SH-SY5Y (cell line): ENCODE data around the gene BICD2.

Source experiments
- GATA2 ChIP-seq: IDR thresholded peaks from 2 replicates; pipeline ENCODE4 v1.6.1; 2011; ENCODE audit warnings: mild to moderate bottlenecking, low read depth, low read length
- GATA3 ChIP-seq: IDR thresholded peaks from 2 replicates; pipeline ENCODE4 v1.6.1; 2011; ENCODE audit warnings: low read depth, mild to moderate bottlenecking, low read length, moderate library complexity

The BICD2 gene

DNA sequence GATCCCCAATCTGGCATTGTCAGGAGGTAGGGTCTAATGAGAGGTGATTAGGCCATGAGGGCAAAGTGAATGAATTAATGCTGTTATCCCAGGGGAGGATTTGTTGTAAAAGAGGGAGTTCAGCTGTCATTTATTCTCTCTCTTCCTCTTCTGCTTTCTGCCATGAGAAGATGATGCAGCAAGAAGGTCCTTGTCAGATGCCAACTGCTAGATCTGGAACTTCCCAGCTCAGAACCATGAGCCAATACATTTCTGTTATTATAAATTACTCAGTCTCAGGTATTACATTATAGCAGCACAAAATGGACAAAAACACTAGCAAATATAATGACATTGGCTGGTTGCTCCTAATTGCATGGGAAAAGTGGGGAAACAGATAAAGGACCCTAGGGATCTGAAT, 15.6 kb upstream of the BICD2 start:
- TF ChIP-seq GATA2 (no peak), GATA3 (no peak)

DNA sequence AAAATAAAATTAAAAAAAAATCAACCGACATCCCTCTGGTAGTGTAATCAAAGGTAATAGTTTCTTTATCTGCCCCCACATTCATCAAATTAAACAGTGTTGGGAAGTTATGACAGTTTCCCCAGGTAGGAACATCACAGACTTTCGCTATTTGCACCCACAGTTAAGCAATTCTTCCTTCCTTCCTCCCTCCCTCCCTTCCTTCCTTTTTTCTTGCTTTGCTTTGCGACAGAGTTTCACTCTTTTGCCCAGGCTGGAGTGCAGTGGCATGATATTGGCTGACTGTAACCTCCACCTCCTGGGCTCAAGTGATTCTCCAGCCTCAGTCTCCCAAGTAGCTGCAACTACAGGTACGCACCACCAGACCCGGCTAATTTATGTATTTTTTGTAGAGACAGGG, 10.8 kb upstream of the BICD2 start:
- TF ChIP-seq GATA2, result no peak
- TF ChIP-seq GATA3, result no peak

DNA sequence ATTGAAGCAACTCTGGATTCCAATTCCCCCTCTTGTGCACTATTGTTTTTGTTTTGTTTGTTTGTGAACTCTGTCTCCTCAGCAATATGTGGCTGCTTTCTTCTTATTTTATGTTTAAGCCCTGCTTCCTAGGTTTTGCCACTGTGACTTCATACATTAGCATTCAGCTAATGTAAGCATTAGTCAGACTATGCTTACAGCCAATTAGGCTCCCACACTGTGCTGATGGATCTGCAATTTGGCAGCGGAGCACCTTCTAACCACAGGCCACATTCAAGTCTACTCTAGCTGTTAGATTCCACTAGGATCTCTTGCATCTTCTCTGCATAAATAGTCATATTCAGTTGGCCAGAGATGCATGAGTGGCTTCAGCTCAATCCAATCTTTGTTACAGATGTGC, 9.6 kb upstream of the BICD2 start:
- no peak for TF ChIP-seq GATA2
- no peak for TF ChIP-seq GATA3

DNA sequence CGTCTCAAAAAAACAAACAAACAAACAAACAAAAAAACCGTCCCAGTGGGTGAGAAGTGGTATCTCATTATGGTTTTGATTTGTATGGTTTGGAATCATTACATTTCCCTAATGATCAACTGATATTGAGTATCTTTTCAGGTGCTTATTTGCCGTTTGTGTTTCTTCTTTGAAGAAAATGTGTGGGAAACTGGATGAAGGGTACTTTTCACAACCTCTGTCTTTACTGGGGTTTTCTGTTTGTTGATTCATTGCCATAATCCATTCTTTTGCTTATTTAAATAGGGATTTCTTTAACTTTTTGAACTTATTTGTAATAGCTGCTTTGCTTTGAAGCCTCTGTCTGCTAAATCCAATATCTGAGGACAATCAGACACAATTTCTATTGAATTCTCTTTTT, 9.2 kb upstream of the BICD2 start:
- no peak for TF ChIP-seq GATA2
- no peak for TF ChIP-seq GATA3

DNA sequence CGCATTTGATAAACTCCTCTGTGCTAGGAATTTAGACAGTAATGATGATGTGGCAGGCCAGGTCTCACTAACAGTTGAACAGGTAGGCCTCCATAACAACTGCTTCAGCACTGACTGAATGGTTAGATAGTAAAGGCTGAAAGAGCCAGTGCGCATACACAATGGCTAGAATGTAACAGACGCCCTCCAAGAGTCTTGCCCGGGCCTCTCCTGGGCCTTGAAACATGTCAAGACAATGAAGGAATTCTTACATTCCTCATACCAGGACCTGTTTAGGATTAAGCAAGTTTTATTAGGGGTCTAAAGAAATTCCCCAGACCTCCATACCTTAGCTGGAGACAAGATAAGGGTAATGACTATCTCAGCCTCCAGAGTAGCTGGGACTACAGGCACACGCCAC, 6.7 kb upstream of the BICD2 start:
- no peak for TF ChIP-seq GATA2
- TF ChIP-seq GATA3, result no peak

DNA sequence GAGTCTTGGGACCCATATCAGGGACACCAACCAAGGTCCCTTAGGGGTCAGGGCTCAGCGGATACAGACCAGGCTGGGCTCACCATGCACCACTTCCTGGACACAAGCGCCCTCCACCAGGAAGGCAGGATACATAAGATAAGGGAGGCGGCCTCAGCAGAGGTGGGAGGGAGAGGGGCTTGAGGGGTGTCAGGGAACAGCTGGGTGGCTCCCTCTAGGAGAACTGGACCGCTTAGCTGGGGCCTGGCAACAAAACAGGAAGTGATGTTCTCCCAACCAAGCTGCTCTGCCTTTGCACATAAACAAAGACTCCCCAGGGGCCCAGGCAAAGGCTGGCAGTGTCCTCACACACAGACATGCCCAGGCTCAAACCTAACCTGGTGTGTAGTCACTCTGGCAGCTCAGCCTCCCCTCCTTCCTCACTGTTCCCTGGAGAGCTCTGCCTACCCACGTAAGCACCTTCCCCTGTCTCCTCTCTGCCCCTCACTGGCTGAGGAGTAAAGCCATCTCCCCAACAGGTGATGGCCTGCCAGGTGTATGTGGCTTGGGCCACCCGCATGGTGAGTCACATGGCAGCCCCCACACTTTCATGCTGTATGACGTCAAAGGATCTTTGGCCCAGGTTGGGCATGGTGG, 5.8 kb upstream of the BICD2 start:
- no peak for TF ChIP-seq GATA3
- no peak for TF ChIP-seq GATA2

DNA sequence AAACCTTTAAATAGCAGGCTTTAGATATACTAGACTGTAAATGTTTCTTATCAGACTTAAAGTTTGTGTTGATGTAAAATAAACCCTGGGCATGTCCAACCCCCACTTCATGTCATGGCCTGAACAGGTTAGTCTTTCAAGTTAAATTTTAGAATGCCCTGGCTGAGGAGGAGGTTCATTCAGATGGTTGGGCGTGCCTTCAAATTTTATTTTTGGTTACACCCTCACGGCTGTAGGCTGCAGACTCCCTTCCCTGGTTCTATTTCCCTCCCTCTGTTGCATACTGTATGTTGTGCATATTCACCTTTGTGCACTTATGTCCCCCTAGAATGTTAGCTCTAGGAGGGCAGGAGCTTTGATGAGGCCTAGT, 5.3 kb upstream of the BICD2 start:
- no peak for TF ChIP-seq GATA3
- no peak for TF ChIP-seq GATA2

DNA sequence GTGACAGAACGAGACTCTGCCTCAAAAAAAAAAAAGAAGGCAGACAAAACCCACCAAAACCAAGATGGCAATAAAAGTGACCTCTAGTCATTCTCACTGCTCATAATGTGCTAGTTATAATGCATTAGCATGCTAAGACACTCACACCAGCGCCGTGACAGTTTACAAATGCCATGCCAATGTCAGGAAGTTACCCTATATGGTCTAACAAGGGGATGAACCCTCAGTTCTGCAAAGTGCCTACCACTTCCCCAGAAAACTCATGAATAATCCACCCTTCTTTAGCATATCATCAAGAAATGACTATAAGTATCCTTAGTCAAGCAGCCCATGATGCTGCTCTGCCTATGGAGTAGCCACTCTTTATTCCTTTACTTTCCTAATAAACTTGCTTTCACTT, 4.7 kb upstream of the BICD2 start:
- no peak for TF ChIP-seq GATA3
- TF ChIP-seq GATA2, result no peak

DNA sequence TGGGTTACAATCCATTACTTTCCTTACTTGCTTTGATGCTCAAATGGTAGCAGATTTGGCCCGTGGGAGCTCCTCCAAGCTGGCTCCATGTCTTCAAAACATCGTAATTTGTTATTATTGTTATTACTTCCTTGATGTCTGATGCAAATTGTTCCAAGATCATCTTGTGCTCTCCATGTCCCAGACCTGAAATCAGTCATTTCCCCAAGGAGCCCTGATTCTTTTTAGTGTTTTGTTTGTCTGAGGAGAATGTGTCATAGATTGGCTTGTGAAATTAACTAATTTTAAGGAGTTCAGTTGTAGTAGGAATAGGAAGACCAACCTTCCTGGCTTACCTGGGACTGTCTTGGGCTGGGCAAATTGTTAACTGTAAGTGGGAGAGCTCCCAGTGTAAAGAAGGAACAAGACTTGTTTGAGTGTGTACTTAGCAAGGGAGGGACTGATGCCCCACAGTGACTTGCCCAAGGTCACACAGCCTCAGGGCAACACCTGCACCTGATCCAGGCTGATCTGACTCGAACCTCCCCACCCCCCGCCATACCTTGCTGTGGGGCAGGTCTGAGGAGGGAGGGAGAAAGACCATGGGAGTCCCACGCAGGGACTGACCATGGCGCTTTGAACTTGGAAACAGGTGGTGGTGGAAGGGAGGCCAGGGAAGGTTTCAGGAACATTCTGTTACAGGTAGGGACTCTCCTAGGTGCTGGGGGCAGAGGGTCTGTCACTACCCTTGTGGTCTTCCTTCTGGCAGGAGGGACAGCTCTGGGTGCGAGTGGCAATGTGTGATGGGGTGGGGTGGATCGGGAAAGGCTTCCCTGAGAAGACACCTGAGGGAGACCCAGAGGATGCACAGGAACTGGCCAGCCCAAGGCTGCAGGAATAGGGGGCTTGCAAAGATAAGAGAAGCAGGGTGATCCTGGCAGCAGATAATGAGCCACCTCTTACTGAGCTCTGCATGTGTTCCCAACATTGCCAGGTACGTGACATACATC, 2.7 kb upstream of the BICD2 start:
- no peak for TF ChIP-seq GATA3

DNA sequence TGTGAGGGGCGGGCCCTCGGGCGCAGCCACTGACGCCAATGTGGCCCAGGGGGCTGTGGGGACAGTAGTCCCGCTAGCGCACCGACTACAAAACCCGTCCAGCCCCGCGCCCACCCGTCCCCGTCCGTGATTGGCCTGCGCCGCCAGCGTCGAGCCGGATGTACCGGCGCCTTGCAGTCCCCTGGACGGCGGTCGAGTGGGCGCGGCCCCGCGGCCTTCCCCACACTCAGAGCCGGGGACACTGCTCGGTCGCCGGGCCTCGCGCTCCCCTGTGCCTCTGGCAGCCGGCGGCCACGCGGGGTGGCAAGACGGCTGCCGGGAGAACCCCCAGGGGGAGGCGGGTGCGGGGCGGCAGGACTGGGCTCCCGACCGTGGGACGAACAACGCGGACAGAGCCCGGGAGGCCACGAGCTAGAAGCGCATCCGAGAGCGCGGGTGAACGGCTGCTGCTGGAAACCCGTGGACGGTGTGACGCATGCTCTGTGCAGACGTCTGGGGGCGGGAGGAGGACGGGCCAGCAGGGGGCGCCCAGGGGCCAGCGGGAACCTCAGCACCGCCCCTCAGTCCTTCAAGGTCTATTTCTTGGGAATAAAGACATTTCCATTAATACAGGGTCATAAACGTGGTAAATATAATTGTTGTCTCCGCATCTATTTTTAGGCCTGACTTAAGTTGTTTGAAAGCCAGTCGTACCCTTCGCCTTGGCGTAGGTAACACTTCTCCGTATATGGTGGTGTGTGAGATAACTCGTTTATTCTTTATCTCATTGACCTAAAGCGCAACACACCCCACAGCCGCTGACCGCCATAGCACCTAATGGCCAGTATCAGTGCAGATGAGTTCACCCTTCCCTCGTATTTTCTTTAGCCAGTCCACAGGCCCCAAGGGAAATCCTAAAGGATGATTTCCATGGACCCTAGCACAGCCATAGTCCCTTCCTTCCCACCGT, 629 bp upstream of the BICD2 start:
- no peak for TF ChIP-seq GATA3
- TF ChIP-seq GATA2, result no peak; the same call in 1 of the 2 replicates

DNA sequence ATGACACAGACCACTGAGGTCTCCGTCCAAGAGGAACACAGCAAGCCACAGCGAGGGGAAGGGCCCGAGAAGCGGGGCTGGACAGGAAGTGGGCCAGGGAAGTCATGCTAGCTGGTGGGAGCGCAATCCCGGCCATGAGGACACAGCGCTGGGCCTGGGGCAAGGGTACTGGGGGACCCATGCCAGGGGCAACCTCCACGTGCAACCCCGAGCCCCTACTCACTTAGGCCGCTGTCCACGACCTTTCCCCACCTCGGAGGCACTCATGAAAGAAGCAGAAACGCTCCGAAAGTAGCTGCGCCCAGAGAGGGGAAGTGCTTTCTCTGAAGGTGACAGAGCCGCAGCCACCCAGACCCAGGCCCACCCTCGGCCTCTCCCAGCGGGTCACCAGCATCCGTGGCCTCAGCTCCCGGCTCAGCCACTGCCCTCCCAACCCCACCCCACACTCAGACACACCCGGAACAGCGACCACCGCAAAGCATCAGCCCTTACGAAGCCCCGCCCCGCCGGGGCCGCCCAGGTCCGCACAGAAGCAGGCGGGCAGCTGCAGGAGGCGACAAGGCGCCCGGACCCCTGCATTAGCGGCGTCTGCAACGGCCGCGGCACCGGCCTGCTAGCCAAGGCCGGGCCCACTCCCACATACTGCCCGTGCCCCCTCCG, 782 bp downstream of the BICD2 start:
- TF ChIP-seq GATA3 (no peak), GATA2 (no peak)

DNA sequence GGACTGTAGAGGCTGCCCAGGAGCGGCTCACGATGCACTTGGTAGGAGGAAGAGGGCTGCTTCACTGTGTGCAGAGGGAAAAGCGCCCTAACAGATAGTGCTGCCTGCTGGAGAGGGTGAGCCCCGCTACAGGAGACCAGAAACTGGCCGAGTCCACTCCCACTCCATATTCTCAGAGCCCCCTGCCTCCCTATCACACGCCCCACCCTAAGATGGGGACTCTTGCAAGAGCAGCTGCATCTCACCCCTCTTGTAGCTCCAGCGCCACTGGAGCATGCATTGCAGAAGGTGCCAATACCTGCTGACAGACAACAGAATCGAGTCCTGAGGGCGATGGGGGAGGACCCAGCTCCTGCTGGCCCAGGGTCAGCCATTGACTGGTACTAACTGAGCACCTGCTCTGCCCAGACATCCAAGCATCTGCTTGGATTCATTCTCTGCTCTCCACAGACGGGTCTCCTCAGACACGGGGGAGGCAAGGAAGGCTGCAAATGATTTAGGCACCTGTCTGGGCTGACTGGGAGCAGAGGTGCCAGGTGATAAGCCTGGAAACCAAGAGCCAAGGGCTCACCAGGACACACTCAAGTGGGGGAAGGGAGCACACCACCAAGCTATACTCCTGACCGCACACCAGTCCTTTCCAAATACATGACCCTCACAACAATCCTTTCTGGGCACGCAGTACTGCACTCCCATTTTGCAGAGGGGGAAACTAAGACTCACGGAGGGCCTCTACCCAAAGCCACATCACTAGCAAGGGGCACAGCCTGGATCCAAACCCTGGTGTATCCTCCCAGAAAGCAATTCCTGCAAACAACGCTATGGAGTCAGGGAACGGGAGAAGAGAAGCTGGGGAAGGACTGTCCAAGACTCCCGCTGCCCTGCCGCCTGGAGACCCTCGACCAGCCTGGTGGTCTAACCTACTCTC, 1.6 kb downstream of the BICD2 start:
- TF ChIP-seq GATA2 (no peak), GATA3 (no peak)

DNA sequence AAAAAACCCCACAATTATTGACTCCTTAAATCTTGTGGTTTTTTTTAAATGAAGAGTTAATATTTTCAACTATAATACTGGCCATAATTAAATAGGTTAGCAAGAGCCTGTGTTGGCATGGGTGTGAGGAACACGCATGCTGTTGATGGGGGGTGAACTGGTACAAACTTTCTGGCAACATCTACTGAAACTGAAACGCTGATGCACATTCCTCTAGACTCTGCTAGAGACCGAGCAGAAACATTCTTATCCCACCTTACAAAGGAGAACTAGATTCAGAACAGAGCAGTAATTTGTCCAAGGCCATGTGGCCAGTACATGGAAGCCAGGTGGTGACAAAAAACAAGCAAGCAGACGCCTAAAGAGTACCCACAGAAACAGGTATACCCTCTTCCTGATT, 2.4 kb downstream of the BICD2 start:
- TF ChIP-seq GATA3 (no peak), GATA2 (no peak)

DNA sequence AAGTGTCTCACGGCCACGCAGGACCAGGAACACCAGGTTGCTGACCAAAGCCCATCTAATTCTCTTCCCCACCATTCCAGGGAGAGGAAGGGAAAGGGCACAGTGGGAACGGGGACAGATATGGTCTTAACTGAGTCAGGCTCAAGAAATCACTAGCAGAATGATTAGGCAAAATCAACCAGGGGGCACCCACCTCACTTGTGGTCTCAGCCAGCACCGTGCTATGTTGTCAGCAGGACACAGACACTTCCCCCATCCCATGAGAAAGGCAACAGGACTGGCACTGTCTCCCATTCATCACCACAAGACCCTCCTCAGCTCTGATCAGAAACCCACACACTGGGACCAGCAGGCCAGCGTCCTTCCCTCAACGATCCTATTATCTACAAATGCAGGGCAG, 2.9 kb downstream of the BICD2 start:
- no peak for TF ChIP-seq GATA3
- no peak for TF ChIP-seq GATA2
